Ovary (tissue), 3 donors: ENCODE measurements around the gene MEGF6.

Experiments
- EP300 ChIP-seq: sonication (generic); formaldehyde crosslinking; IDR thresholded peaks from one replicate; pipeline ENCODE4 v1.6.1; 2017; ENCODE audit warnings: antibody characterized with exemption
- POLR2A ChIP-seq: fragments of 450-650 bp; IDR thresholded peaks from one replicate; pipeline ENCODE4 v1.6.1; 2017; ENCODE audit warnings: antibody characterized with exemption, mild to moderate bottlenecking, moderate library complexity
- TF ChIP-seq, protein P1 (sequence below), 3 donors: fragments of 450-650 bp in 2 of 3; fragments of 200-600 bp in 1 of 3; IDR thresholded peaks; one replicate each; pipeline versions ENCODE4 v1.5.1 to v1.8.0; 2016 to 2022; ENCODE audit warnings: antibody characterized with exemption in 3 of 3, mild to moderate bottlenecking in 1 of 3
- donor health status: DM: no; HTN: no; CAD: no.

DNA sequence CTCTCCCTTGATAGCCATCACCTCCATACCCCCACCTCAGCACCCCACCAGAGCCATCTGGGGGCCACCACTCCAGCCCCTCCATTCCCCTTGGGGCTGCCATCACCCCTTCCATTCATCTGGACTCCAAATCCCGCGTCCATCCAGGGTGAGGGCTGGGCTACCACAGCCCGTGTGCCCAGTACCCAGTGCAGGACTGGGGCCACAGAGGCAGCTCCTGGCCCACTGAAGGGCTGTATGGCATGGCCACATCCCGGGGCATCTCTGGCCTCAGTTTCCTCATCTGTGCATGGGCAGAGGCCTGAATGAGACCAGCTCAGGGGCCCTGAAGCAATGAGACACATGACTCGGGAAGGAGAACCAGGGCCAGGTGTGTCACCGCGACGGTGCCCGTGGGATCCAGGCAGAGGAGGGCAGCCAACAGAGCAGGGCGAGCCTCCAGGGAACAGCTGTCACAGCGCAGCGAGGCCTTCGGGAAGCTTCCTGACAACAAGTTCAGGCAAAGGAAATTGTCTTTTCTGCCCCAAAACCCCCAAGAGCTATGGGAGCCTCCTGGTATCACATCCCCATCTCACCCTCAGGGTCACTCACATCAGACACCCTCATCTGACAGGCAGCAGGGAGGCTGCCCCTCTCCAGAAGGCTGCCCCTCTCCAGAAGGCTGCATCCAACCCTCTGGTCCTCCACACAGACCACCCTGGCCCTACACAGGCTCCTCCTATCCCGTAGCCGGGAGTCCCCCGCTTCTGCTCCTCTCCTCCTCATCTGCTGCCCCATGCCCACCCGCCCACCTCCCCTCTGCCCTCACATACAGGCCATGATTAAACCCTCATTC lies 76.3 kb downstream of the MEGF6 start:
- TF ChIP-seq, protein P1, sequence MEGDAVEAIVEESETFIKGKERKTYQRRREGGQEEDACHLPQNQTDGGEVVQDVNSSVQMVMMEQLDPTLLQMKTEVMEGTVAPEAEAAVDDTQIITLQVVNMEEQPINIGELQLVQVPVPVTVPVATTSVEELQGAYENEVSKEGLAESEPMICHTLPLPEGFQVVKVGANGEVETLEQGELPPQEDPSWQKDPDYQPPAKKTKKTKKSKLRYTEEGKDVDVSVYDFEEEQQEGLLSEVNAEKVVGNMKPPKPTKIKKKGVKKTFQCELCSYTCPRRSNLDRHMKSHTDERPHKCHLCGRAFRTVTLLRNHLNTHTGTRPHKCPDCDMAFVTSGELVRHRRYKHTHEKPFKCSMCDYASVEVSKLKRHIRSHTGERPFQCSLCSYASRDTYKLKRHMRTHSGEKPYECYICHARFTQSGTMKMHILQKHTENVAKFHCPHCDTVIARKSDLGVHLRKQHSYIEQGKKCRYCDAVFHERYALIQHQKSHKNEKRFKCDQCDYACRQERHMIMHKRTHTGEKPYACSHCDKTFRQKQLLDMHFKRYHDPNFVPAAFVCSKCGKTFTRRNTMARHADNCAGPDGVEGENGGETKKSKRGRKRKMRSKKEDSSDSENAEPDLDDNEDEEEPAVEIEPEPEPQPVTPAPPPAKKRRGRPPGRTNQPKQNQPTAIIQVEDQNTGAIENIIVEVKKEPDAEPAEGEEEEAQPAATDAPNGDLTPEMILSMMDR (IDR thresholded peaks at IDR 0.05) = no peak
- TF ChIP-seq POLR2A (no peak), EP300 (no peak)
